Progenitor cell of endocrine pancreas (in vitro differentiated cells): Measurements from ENCODE around the gene PRTFDC1. TPM values are rescaled to one million over a fixed set of nuclear protein-coding genes. Genes with fewer than 3 reads are reported as not detected.
"Not testable (repeated sequence)": the region's sequence is repeated elsewhere in the genome, so short reads cannot be mapped to it uniquely, and the experiment has no call there.

Experiments used
- DNase-seq: peaks from one replicate; pipeline ENCODE4 v3.0.0; 2021; ENCODE audit warnings: low spot score; ENCODE audit not compliant: unreplicated experiment
- H3K27ac Mint-ChIP-seq: 2 replicates; pipeline ENCODE4 v1.8.0; 2021; ENCODE audit warnings: mild to moderate bottlenecking, moderate library complexity, mixed read lengths
- H3K27me3 Mint-ChIP-seq: 2 replicates; pipeline ENCODE4 v1.8.0; 2021; ENCODE audit warnings: mixed read lengths
- H3K36me3 Mint-ChIP-seq: 2 replicates; pipeline ENCODE4 v1.8.0; 2022; ENCODE audit warnings: mixed read lengths; ENCODE audit not compliant: insufficient read depth
- H3K4me1 Mint-ChIP-seq: 2 replicates; pipeline ENCODE4 v1.8.0; 2021; ENCODE audit warnings: low read depth, mixed read lengths
- H3K4me3 Mint-ChIP-seq: 2 replicates; pipeline ENCODE4 v1.8.0; 2021; ENCODE audit warnings: low read depth, mild to moderate bottlenecking, moderate library complexity, mixed read lengths
- H3K9me3 Mint-ChIP-seq: 2 replicates; pipeline ENCODE4 v1.8.0; 2021; ENCODE audit warnings: low read depth, mixed read lengths
- total RNA-seq: library from RNA; stranded (reverse); gene quantifications from 2 replicates; pipeline ENCODE4 v1.2.1, GENCODE V29; 2021
- TF ChIP-seq, protein P1 (sequence below): fragments of 200-600 bp; sonication (generic); IDR thresholded peaks from one replicate; pipeline ENCODE4 v1.5.0; 2021; ENCODE audit warnings: antibody characterized with exemption, mild to moderate bottlenecking; ENCODE audit not compliant: unreplicated experiment

Gene PRTFDC1
- total RNA-seq, 1 donor from 2014 or later, result 35.4 TPM

GRCh38 chr10:24843256-24843655 is 109.2 kb downstream of the PRTFDC1 start:
- no peak overlapping the region for H3K4me3 Mint-ChIP-seq
- H3K27me3 Mint-ChIP-seq, result no peaks in the 10 kb centered on the region
- no peak overlapping the region for H3K27ac Mint-ChIP-seq
- H3K36me3 Mint-ChIP-seq, result peaks cover 5% of the 10 kb centered on the region
- TF ChIP-seq, protein P1, sequence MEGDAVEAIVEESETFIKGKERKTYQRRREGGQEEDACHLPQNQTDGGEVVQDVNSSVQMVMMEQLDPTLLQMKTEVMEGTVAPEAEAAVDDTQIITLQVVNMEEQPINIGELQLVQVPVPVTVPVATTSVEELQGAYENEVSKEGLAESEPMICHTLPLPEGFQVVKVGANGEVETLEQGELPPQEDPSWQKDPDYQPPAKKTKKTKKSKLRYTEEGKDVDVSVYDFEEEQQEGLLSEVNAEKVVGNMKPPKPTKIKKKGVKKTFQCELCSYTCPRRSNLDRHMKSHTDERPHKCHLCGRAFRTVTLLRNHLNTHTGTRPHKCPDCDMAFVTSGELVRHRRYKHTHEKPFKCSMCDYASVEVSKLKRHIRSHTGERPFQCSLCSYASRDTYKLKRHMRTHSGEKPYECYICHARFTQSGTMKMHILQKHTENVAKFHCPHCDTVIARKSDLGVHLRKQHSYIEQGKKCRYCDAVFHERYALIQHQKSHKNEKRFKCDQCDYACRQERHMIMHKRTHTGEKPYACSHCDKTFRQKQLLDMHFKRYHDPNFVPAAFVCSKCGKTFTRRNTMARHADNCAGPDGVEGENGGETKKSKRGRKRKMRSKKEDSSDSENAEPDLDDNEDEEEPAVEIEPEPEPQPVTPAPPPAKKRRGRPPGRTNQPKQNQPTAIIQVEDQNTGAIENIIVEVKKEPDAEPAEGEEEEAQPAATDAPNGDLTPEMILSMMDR, result no peak
- peaks cover 3% of the 10 kb centered on the region for H3K4me1 Mint-ChIP-seq
- no peaks in the 10 kb centered on the region for H3K9me3 Mint-ChIP-seq
- DNase-seq, result no peak

GRCh38 chr10:24842856-24843255 is 109.5 kb downstream of the PRTFDC1 start:
- Mint-ChIP-seq H3K36me3 (peaks cover 5% of the 10 kb centered on the region), H3K4me3 (no peak overlapping the region)
- TF ChIP-seq, protein P1, result no peak

DNA sequence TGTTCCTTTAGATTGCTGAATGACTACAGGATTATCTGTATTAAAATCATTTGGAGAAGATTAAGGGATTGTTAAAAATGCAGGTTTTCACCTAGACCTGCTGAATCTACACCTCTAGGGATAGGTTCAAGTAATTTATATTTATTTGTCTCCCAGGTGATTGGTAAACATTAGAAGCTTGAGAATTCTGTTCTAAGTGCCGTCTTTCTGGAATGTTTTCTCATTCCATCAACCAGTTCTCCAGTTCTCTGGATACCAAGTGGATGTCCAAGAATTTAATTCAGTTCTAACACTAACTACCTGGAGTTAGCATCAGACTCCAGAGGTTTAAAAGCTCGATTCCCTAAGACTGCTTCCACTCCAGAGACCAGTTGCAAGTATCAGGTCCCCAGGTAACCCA is 110.9 kb downstream of the PRTFDC1 start:
- Mint-ChIP-seq H3K27ac (no peak overlapping the region), H3K4me1 (peaks cover 1% of the 10 kb centered on the region), H3K27me3 (no peaks in the 10 kb centered on the region), H3K9me3 (peaks cover 8% of the 10 kb centered on the region), H3K36me3 (peaks cover 3% of the 10 kb centered on the region), H3K4me3 (no peak overlapping the region)
- TF ChIP-seq, protein P1, result no peak
- DNase-seq, result no peak

More at GRCh38 chr10:24842856-24843255, 109.5 kb downstream of the PRTFDC1 start:
- Mint-ChIP-seq H3K27ac (no peak overlapping the region), H3K27me3 (no peaks in the 10 kb centered on the region), H3K4me1 (peaks cover 1% of the 10 kb centered on the region), H3K9me3 (no peaks in the 10 kb centered on the region)
- no peak for DNase-seq

DNA sequence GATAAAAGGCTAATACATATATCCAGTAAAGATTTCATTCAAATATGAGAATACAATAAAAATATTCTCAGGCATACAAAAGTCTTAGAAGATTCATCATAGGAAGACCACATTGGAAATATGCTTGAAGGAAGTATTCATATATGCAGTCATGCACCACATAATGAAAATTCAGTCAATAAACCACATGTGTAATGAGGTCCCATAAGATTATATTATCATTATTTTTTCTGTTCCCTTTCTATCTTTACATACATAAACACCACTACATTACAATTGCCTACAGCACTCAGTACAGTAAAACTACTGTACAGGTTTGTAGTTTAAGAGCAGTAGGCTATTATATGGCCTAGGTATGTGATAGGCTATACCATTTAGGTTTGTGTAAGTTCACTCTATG is 111.6 kb downstream of the PRTFDC1 start:
- no peaks in the 10 kb centered on the region for H3K27me3 Mint-ChIP-seq
- DNase-seq, result no peak
- no peak overlapping the region for H3K27ac Mint-ChIP-seq
- H3K4me1 Mint-ChIP-seq, result peaks cover 1% of the 10 kb centered on the region
- no peak overlapping the region for H3K4me3 Mint-ChIP-seq
- TF ChIP-seq, protein P1, result no peak
- H3K9me3 Mint-ChIP-seq, result peaks cover 14% of the 10 kb centered on the region
- peaks cover 4% of the 10 kb centered on the region for H3K36me3 Mint-ChIP-seq

DNA sequence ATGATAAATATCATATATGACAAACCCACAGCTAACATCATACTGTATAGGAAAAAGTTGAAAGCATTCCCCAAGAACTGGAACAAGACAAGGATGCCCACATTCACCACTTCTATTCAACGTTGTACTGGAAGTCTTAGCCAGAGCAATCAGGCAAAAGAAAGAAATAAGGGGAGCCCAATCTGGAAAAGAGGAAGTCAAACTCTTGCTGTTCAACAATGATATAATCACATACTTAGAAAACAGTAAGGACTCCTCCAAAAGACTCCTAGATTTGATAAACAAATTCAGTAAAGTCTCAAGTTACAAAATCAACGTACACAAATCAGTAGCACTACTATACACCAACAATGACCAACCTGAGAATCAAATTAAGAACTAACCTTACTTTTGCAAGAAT is 114.6 kb downstream of the PRTFDC1 start:
- H3K36me3 Mint-ChIP-seq, DNase-seq, H3K4me1 Mint-ChIP-seq, H3K27me3 Mint-ChIP-seq, H3K27ac Mint-ChIP-seq, H3K4me3 Mint-ChIP-seq: not testable (repeated sequence)
- peaks cover 17% of the 10 kb centered on the region for H3K9me3 Mint-ChIP-seq

DNA sequence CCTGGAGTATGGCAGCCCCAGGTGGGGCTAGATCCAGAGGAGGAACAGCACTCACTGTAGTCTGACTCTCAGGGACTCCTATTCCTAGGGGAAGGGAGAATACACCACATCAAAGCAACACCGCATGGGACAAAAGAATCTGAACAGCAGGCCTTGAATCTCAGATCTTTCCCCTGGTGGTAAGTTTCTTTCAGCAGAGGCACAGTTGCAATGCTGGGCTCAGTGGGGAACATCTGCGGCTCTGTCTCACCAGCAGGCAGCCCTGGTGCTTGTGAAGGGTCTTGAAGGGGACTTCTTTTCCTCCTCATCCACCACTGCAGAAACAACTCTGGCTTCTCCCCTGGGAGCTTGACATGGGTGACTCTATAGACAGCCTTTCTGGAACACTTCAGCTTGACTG is 117.5 kb downstream of the PRTFDC1 start:
- Mint-ChIP-seq H3K4me1 (no peaks in the 10 kb centered on the region), H3K4me3 (no peak overlapping the region), H3K36me3 (peaks cover 9% of the 10 kb centered on the region), H3K27me3 (no peaks in the 10 kb centered on the region), H3K27ac (no peak overlapping the region), H3K9me3 (peaks cover 17% of the 10 kb centered on the region)
- TF ChIP-seq, protein P1, result no peak
- no peak for DNase-seq
